ENCODE results near the gene CASK. TPM values are rescaled to one million over a fixed set of nuclear protein-coding genes. Genes with fewer than 3 reads are reported as not detected.

Gene CASK
- total RNA-seq, 1 experiment from 2014 or later = 33.5 TPM

DNA sequence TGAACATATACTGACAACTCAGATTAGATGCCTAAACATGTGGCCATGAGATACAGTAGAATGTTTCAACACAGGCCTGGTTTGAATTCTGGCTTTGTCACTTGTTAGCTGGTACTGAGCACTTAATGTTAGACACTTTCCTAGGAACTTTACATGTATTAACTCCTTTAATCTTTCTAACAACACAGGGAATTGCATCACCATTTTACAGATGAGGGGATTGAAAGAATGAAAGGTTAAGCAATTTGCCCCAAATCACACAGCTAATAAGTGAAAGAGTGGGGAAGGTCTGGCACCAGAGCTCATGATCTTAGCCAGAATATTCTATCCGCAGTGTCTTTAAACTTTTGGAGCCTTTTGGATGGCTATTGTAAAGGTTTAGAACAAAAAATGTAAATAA, 380.3 kb downstream of the CASK start:
- TF ChIP-seq, protein P1, sequence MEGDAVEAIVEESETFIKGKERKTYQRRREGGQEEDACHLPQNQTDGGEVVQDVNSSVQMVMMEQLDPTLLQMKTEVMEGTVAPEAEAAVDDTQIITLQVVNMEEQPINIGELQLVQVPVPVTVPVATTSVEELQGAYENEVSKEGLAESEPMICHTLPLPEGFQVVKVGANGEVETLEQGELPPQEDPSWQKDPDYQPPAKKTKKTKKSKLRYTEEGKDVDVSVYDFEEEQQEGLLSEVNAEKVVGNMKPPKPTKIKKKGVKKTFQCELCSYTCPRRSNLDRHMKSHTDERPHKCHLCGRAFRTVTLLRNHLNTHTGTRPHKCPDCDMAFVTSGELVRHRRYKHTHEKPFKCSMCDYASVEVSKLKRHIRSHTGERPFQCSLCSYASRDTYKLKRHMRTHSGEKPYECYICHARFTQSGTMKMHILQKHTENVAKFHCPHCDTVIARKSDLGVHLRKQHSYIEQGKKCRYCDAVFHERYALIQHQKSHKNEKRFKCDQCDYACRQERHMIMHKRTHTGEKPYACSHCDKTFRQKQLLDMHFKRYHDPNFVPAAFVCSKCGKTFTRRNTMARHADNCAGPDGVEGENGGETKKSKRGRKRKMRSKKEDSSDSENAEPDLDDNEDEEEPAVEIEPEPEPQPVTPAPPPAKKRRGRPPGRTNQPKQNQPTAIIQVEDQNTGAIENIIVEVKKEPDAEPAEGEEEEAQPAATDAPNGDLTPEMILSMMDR (conservative IDR thresholded peaks at IDR 0.05; ENCODE audit: low read depth, low read length) = no peak
- TF ChIP-seq EZH2 (IDR thresholded peaks at IDR 0.05; ENCODE audit: borderline replicate concordance, low read depth, low read length, poor library complexity, severe bottlenecking) = no peak
- DNase-seq (ENCODE audit: low spot score) = no peak
- no peak overlapping the region for H3K4me3 ChIP-seq (ENCODE audit: low read depth, low read length, poor library complexity, severe bottlenecking)
- no peaks in the 10 kb centered on the region for H3K27me3 ChIP-seq (replicated peaks; ENCODE audit: insufficient read depth, low read depth, low read length, poor library complexity)
- ChIA-PET POLR2A (ENCODE audit: low non-redundant PET) (no interaction called here), CTCF (interaction anchor here (0.6 kb wide), 1 partner anchor 140 kb away, joined by 7 read pairs; no protein-coding TSS in a partner anchor)
- no peak overlapping the region for H3K27ac ChIP-seq (ENCODE audit: low read depth, low read length, poor library complexity, severe bottlenecking)
- H3K4me1 ChIP-seq (ENCODE audit: insufficient read depth, low read length, poor library complexity, severe bottlenecking) = no peaks in the 10 kb centered on the region
- BruUV-seq (replicated peaks) = no TSS peak
- intact Hi-C loops (cut with micrococcal nuclease; ENCODE audit: unreplicated experiment) = no loop called here
- H3K9me3 ChIP-seq (ENCODE audit: low read depth, low read length, poor library complexity, severe bottlenecking) = no peaks in the 10 kb centered on the region
- H3K36me3 ChIP-seq (ENCODE audit: insufficient read depth, low read length, poor library complexity, severe bottlenecking) = no peaks in the 10 kb centered on the region

DNA sequence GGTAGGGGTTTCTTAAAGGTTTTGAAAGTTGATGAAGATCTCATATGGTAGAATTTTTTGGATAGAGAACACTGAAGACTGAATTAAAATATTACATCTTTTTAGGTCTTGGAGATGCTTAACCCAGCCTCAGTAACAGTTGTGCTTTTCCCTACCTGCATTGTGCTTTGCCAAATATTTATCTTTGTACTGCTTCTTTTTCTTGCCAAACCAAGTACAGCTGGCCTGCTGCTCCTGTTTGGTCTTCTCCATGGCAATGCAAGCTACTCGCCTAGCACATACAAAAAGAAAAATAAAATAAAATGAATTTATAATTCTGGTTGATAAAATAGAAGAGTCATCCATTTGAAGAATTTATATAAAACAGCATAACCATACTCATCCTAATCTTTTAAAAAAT, 380.8 kb downstream of the CASK start:
- DNase-seq (ENCODE audit: low spot score) = no peak
- intact Hi-C loops (cut with micrococcal nuclease; ENCODE audit: unreplicated experiment) = no loop called here
- BruUV-seq (replicated peaks) = no TSS peak
- POLR2A ChIA-PET (ENCODE audit: low non-redundant PET) = no interaction called here
- no peak for TF ChIP-seq EZH2 (IDR thresholded peaks at IDR 0.05; ENCODE audit: borderline replicate concordance, low read depth, low read length, poor library complexity, severe bottlenecking)
- TF ChIP-seq, protein P1 (conservative IDR thresholded peaks at IDR 0.05; ENCODE audit: low read depth, low read length) = no peak
- Histone ChIP-seq H3K36me3 (ENCODE audit: insufficient read depth, low read length, poor library complexity, severe bottlenecking) (no peaks in the 10 kb centered on the region), H3K4me3 (ENCODE audit: low read depth, low read length, poor library complexity, severe bottlenecking) (no peak overlapping the region), H3K27me3 (replicated peaks; ENCODE audit: insufficient read depth, low read depth, low read length, poor library complexity) (no peaks in the 10 kb centered on the region), H3K4me1 (ENCODE audit: insufficient read depth, low read length, poor library complexity, severe bottlenecking) (no peaks in the 10 kb centered on the region), H3K9me3 (ENCODE audit: low read depth, low read length, poor library complexity, severe bottlenecking) (no peaks in the 10 kb centered on the region), H3K27ac (ENCODE audit: low read depth, low read length, poor library complexity, severe bottlenecking) (no peak overlapping the region)
- CTCF ChIA-PET = interaction anchor here (0.6 kb wide), 1 partner anchor 140 kb away, joined by 7 read pairs; no protein-coding TSS in a partner anchor

DNA sequence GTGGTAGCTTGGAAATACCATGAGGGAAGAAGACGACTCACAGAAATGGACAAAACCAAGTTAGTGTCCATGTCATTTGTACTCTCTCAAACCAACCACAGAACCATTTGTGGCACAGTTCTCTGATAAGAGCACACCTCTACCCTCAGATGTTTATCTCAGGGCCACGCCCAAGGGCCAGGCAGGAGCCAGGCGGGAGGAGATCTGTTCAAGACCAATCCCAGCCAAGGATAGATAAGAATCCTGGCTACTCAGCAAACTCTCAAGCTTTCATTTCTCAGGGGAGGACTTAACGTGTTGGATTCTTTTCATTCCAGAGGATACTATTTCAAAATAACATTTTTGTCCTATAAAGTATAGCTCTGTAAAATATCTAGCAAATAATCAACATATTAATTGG, 381.2 kb downstream of the CASK start:
- no peak overlapping the region for H3K27ac ChIP-seq (ENCODE audit: low read depth, low read length, poor library complexity, severe bottlenecking)
- DNase-seq (ENCODE audit: low spot score) = no peak
- H3K4me1 ChIP-seq (ENCODE audit: insufficient read depth, low read length, poor library complexity, severe bottlenecking) = no peaks in the 10 kb centered on the region
- H3K27me3 ChIP-seq (replicated peaks; ENCODE audit: insufficient read depth, low read depth, low read length, poor library complexity) = no peaks in the 10 kb centered on the region
- H3K36me3 ChIP-seq (ENCODE audit: insufficient read depth, low read length, poor library complexity, severe bottlenecking) = no peaks in the 10 kb centered on the region
- intact Hi-C loops (cut with micrococcal nuclease; ENCODE audit: unreplicated experiment) = no loop called here
- H3K4me3 ChIP-seq (ENCODE audit: low read depth, low read length, poor library complexity, severe bottlenecking) = no peak overlapping the region
- no peaks in the 10 kb centered on the region for H3K9me3 ChIP-seq (ENCODE audit: low read depth, low read length, poor library complexity, severe bottlenecking)
- POLR2A ChIA-PET (ENCODE audit: low non-redundant PET) = no interaction called here
- TF ChIP-seq, protein P1 (conservative IDR thresholded peaks at IDR 0.05; ENCODE audit: low read depth, low read length) = no peak
- no peak for TF ChIP-seq EZH2 (IDR thresholded peaks at IDR 0.05; ENCODE audit: borderline replicate concordance, low read depth, low read length, poor library complexity, severe bottlenecking)
- BruUV-seq (replicated peaks) = no TSS peak
- CTCF ChIA-PET = no interaction called here

All from A673 (cell line).